ENCODE data around the gene ATXN7L2.
A peak's percentile ranks its signal among the peaks of the same experiment; 100 is the strongest.
"Not testable (repeated sequence)": the region's sequence is repeated elsewhere in the genome, so short reads cannot be mapped to it uniquely, and the experiment has no call there.

The ATXN7L2 gene, protein sequence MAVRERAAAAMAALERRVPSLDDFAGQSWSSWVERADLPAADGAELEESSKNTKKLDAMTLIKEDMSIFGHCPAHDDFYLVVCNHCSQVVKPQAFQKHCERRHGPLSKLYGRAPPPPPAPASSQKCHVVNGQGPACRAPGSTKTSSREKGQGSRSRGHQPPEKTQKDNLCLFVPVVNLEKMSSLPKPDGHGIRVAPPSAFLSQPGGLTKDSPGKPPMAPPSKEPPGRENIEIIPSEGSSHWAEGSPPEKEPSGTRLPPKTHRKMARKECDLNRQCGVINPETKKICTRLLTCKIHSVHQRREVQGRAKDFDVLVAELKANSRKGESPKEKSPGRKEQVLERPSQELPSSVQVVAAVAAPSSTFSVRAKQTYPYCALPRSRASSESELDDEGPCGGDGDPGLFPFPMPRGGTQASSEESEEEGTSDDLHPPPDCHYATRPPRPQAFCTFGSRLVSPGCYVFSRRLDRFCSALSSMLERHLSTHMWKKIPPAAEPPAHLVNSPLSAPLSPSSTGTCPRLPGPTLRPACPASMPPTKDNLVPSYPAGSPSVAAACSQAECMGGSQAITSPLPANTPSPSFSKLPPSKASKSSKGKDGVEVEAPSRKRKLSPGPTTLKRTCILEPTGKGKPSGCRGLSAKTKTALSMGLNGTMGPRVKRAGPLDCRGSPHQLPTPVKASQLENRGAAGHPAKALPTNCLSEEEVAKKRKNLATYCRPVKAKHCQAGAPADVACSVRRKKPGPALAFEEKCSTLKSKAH

DNA sequence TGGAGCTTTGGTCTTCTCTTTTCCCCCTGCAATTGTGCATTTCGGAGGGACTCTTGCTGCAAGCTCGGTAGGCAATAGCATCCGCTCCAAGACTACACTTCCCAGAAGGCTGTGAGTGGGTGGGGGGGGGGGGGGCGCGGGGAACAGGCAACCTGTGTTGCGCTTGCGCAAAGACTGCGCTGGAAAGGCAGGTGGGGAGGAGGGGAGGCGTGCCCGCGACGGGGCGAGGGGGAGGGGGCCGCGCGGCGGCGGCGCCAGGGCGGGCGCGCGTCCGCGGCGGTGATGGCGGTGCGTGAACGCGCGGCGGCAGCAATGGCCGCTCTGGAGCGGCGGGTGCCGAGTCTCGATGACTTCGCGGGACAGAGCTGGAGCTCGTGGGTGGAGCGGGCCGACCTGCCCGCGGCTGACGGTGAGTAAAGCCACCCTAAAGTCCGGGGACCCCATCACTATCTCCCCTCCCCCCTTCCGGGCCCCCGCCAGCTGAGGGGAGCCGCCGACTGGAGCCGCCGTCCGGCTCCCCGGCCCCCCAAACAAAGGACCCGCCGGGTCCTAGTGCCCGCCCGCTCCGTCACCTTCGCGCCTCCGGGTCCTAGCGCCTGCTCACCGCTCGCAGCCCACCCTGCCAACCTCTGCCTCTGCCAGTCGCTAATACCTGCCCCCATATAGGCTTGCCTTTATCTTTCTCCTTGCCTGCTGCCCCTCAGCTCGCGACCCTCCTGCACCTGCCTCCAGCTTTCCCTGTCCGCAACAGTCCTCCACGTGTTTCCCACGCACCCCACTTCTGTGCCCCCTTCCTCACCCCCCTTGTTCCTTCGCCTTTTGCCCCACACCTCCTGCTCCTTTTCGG is at the start of gene ATXN7L2:
Gene ATXN7L2 (plus strand): TSS at position 234 of the 847 bp plus-strand sequence. CDS start 49 bp downstream, at position 283.
- DNase-seq = peak; percentile 93

DNA sequence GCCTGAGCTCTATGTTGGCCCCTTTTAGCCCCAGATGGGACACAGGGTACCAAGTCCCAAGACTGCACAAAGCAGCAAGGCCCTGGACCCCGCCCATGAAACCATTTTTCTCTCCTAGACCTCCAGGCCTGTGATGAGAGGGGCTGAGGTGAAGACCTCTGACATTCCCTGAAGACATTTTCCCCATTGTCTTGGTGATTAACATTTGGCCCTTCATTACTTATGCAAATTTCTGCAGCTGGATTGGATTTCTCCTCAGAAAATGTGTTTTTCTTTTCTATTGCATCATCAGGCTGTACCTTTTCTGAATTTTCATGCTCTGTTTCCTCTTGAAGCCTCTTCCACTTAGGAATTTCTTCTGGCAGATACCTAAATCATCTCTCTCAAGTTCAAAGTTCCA is 49.2 kb upstream of the ATXN7L2 start:
- DNase-seq = no peak

DNA sequence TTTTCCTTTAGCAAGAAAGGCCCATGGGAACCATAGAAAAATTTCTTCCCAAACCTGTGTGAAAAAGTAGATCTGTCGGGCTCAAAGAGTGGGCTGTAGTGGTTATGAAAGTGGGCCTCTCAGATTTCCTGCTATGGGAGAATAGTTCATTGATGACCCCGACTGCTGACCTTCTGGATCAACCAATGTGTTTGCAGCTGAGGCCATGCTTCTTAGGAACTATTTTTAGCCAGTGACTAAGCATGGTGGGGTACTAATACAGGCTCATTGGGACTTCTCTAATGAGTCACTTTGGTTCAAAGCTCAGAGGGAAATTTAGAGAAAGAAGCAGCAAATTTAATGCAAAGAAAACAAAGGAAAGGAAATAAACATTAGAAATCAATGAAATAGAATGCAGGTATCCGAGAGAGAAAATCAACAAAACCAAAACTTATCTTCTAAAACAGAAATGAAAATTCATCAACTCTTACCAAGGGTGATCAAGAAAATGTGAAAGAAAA is 44.9 kb upstream of the ATXN7L2 start:
- DNase-seq = peak; percentile 95

DNA sequence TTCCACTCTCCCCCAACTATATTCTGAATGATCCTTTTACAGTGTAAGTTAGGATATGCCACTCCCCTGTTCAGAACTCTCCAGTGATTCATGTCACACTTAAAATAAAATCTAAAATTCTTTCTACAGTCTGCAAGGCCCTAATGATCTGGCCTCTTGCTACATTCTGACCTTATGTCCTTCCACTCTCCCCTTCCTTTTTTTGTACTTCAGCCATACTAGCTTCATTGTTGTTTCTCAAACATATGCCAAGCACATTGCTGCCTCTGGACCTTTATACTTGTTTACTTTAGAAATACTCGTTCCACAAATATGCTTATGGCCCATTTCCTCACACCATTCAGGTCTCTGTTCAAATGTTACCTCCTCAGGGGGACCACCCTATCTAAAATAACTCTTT is 42.6 kb upstream of the ATXN7L2 start:
- DNase-seq = peak; percentile 62

DNA sequence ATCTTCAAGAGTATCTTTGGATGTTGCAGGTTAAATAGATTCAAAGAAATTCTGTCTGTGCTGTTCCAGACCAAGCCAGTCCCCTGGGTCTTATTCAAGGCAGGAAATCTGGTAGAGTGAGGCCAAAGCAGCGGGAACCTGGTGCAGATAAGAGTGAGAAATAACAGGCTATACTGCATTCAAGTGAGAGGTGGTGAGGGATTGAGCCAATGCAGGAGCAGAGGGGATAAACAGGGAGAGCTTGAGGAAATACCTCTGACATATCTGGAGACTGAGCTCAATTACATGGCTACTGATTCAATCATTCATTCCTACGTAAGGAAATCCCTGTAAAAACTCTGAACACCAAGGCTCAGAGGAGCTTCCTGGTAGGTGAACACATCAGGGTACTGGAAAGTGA is 40.2 kb upstream of the ATXN7L2 start:
- DNase-seq = no peak

DNA sequence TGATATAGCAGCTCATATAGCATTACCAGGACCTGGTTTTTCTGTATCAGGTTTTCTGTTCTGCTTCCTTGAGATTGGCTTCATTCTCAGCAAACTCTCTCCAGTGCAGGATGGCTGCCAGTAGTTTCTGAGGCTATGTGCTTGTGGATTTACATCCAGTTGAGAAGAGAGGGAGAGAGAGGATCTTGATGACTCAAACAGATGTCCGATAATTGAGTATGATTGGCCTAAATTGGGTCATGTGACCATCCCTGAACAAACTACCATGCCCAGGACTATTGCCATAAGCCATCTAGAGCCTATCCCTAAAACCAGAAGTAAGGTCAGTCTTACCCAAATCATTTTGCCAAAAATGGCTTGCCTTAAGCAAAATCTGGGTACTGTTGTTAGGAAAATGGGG is 39.4 kb upstream of the ATXN7L2 start:
- peak; percentile 29 for DNase-seq

DNA sequence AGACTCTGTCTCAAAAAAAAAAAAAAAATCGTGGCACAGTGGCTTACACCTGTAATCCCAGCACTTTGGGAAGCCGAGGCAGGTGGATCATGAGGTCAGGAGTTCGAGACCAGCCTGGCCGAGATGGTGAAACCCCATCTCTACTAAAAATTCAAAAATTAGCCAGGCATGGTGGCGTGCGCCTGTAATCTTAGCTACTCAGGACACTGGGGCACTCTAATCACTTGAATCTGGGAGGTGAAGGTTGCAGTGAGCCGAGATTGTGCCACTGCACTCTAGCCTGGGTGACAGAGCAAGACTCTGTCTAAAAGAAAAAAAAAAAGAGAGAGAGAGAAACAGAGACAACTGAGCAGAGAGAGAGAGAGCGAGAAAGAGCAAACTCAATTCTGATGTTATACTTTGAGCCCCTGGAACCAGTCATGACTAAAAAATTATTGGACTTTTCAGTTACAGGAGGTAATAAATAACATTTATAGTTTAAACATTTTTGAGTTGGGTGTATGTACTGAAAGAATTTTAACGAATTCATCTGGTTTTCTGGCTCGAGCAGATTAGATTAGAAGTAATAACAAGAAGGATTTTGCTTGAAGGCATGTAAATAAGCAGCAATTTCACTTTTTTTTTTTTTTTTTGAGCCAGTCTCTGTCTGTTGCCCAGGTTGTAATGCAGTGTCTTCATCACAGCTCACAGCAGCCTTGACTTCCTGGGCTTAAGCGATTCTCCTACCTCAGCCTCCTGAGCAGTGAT is 37.6 kb upstream of the ATXN7L2 start:
- peak; percentile 74 for DNase-seq

DNA sequence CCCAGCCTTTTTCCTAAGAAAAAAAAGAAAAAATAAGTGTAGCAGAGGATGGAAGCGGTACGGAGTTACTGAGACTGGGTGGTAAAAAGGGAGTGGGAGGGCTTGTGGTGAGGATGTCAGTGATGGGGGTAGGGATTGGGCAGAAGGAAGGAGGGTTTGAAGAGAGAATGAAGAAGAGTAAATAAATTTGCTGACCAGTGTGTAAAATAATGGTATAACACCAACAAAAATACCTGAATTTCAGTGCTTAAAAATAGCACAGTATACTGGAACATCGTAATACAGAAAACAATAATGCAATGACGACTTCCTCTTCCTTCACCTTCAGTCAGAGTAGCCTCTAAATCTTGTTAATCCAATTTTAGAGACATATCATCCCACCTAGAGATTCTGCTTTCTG is 36.2 kb upstream of the ATXN7L2 start:
- no peak for DNase-seq

DNA sequence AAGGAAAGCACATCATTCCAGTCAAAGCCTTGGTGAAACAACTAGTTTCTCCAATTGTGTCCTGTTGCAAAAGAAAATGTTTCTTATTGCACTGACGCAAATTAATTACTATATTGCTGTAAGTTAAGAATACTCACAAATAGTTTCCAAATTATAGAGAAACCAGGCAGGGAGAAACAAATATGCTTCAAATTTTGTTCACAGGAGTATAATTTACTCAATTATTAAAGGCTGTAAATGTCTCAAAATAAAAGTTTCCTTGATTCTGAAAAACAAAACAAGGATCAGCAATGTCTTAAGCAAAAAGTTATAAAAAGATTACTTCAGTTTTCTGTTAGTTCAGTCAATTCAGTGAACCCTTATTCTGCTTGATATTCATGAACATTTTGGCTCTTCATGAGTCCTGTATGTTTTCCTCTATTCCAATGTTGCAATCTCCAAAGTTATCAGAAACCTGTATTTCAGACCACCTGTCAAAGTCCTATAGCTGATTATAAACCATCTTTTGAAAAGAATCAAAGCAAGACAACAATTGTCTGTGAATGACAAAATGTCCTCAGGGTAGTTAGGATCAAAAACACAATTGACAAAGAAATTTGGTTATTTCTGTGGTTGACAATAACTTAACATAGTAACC is 29.1 kb upstream of the ATXN7L2 start:
- DNase-seq = no peak

DNA sequence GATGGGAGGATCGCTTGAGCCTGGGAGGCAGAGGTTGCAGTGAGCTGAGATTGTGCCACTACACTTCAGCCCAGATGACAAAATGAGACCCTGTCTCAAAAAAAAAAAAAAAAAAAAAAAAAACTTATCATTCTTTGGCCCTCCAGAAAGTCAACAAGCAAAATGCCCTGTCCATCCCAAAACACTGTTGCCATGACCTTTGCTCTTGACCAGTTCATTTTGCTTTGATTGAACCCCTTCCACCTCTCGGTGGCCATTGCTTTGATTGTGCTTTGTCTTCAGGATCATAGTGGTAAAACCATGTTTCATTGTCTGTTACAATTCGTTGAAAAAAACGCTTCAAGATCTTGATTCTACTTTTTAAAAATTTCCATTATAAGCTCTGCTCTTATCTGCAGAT is 25.9 kb upstream of the ATXN7L2 start:
- no peak for DNase-seq

DNA sequence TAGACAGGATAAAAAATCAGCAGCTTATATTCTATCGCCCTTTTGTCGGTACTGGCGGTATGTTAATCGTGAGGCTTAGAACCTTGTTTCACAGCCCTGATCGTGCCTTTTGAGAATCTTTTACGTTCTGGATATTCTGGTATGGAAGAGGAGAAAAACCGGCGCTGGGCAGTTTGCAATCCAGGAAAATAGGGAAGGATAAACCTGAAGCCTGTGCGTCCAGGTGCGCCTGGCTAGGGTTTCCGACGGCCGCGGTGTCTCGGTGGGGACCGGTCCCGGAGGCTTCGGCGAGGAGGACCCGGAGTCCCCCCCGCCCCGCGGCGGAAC is 17.6 kb upstream of the ATXN7L2 start:
- no peak for DNase-seq

DNA sequence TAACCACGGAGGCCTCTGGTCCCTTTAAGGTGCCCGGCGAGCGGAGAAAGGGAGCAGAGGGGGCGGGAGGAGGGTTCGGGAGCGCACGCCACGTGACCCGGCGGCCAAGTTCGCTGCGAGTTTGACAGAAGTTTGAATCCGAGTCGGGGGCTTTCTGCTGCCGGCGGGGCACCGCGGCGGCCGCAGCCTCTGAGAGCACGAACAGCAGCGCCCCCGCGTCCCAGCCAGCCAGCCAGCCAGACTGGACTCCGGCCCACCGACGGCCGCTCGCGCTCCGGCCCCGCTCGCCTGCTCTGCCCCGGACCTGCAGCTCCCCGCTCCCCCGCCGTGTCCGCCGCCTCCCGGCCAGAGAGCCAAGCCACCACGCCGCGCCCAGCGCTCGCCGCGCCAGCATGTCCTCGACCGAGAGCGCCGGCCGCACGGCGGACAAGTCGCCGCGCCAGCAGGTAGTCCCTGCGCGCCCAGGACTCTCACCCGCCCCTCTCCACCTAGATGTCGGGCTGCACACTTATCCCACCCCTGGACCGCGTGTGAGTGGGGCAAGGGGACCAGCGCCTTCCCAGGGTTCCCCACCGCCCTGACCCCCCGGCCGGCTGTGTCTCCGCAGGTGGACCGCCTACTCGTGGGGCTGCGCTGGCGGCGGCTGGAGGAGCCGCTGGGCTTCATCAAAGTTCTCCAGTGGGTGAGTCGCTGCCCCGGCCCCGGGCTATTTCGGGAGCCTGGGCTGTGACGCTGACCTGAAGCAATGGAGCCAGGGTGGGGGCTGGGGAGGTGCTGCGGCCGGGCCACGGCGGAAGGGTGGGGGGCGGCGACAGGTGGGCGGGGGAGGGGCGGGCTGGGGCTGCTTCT is 17.0 kb upstream of the ATXN7L2 start, which contains the start of gene SYPL2:
Gene SYPL2 (plus strand): TSS at position 95 of the 849 bp plus-strand sequence. CDS start 298 bp downstream, at position 393.
- peak; percentile 50 for DNase-seq

DNA sequence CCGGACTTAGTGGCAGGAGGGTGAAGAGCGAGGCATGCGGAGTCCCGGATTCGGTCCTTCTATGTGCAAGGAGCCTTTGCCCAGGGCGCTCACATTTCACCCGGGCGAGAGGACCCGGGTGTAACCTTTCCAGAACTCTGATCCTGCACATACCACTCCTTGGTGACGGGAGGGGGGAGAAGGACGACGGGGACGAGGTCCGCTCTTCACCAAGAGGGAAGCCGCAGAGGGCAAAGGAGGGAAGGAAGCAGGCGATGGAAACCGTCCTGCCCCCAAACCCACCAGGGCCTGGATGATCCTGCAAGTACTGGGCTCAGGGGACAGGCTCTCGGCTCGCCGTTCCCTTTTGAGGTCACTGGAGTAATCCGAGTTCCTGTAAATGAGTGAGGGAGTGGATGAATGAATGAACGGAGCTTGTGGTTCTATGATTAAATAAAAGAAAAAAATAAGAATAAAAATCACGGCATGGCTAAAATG is 16.4 kb upstream of the ATXN7L2 start:
- DNase-seq = no peak

DNA sequence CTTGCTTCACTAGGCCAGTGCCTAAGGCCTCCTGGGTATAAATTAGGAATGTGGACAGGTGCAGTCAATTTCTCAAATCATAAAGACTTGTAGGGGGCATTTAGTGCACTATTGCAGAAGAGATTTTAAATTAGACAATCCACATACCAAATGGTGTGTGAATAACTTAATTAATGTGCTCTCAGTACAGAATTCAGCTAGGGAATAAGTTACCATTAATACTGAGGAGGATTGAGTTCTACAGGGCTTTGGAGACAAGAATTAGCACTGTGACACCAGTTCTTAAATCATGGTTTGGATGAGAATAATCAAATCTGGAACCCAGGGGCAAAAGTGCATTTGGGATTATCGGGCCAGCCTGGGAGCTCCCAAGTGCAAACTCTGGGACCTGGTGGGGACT is 15.6 kb upstream of the ATXN7L2 start:
- no peak for DNase-seq

DNA sequence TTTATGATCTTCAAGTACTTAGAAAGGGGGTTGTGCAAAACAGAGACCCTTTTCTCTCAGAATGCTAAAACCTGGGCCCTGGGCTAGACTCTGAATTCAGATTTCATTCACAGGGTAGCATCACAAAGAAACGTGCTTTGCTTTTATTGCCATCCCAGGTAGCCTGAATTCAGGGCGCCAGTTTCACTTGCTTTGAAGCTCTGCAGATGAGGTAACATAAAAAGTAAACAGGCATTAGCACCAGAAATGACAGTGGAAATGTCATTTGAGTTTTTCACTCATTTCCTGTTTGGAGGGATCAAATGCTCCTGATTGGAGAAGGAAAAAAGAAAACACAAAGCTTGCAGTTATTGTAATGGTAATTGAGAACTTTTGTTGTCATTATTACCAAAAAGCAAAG is 14.8 kb upstream of the ATXN7L2 start:
- DNase-seq = no peak

DNA sequence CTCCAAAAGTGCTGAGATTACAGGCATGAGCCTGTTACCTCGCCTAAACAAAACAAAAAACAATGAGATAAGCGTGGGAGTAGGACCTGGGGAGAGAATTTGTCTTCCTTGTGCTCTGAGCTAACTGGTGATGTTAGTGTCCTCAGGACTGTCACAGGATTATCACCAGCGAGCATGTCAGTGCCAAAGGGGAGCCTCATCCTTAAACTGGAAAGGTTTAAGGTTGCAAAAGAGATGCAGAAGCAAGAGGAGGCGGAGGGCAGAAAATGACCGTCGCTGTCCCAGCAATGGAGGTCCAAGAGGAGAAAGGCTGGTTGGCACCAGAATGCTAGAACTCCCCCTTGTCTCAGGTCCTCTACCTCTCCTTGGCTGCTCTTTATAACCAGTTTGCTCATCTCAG is 13.5 kb upstream of the ATXN7L2 start:
- no peak for DNase-seq

DNA sequence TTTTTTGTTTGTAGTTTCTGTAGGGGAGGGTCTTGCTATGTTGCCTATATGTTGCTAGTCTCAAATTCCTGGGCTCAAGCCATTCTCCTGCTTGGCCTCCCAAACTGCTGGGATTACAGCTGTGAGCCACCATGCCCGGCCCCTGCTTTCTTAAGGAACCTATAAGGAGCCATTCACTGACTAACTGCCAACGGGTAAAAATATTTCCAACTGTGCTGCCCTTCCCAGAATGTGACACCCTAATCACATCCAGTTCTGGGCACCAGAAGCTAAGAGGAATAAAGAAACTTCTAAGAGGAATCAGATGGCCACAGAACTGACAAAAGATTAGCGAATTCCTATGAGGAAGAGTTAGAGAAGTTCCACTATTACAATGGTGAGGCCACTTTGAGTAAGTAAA is 10.9 kb upstream of the ATXN7L2 start:
- DNase-seq = no peak

DNA sequence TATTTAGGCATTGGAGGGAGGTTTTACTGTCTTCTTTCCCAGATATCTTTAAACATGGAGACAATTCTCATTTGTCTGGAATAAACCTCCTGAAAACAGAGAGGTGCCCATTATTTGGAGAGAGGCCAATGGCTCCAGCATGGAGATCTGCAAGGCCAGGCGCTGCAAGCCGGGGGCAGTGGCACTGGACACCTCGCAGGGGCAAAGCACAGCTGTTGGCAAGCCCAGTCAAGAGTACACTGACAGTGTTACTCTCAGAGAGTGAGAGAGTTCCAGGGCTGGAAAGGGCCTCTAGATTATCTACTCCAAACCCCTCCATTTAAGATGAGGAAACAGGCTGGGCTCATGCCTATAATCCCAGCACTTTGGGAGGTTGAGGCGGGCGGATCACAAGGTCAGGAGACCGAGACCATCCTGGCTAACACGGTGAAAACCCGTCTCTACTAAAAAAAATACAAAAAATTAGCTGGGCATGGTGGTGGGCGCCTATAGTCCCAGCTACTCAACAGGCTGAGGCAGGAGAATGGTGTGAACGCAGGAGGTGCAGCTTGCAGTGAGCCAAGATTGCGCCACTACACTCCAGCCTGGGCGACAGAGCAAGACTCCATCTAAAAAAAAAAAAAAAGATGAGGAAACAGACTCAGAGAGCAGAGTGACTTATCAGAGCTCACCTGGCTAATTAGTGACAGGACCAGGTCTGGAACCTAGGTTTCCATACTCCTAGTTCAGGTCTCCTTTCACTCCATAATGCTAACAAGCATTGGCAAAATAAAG is 10.2 kb upstream of the ATXN7L2 start:
- DNase-seq = not testable (repeated sequence)

DNA sequence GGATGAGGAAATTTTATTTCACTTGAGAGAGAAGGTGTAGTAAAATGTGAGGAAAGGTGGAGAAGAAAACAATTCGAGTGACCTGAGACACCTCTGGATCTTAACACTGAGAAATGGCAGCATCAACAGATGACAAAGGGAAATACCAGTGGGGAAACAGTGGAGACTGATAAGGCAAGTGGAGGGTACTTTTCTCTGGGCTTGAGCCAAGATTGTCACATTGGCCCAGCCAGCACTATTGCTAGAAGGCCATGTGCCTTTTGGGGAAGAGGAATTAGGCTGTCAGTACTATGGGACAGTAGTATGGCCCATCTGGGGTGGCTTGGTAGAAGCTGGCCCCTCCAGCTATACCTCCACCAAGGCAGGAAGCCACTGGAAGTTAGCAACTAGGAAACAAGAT is 9.0 kb upstream of the ATXN7L2 start:
- DNase-seq = no peak

DNA sequence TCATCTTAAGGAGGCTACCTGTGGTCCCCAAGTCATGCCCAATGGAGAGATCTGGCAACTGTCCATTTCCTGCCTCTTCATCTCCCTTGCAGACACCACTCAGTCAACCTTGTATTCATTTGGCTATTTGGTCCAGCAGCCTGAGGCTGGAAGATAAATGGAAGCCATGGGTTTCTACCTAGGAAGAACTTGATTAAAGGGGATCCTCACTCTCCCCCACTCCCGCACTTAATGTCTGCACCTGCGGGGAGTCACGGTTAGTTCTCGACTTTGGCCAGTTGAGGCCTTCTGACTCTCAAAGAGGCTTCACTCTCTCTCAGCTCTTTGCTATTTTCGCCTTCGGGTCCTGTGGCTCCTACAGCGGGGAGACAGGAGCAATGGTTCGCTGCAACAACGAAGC is 8.4 kb upstream of the ATXN7L2 start:
- DNase-seq = no peak
